HUES48 (cell line): ENCODE measurements around the gene SLIT2.
A peak's percentile ranks its signal among the peaks of the same experiment; 100 is the strongest.

ENCODE experiments used
- H3K27ac ChIP-seq: one replicate; pipeline ENCODE4 v1.7.0; 2013; ENCODE audit warnings: low read depth, low read length, inconsistent platforms
- H3K27me3 ChIP-seq: 2 replicates; pipeline ENCODE4 v1.6.1; 2013; ENCODE audit warnings: mild to moderate bottlenecking, low read length; ENCODE audit not compliant: control insufficient read depth, insufficient read depth
- H3K36me3 ChIP-seq: 2 replicates; pipeline ENCODE4 v1.6.1; 2013; ENCODE audit warnings: low read length; ENCODE audit not compliant: control insufficient read depth, insufficient read depth
- H3K4me1 ChIP-seq: 2 replicates; pipeline ENCODE4 v1.6.1; 2013; ENCODE audit warnings: mild to moderate bottlenecking, low read length; ENCODE audit not compliant: control insufficient read depth, insufficient read depth
- H3K4me3 ChIP-seq: 2 replicates; pipeline ENCODE4 v1.5.1; 2013; ENCODE audit warnings: mild to moderate bottlenecking, low read depth, low read length
- H3K9ac ChIP-seq: 2 replicates; pipeline ENCODE4 v1.6.1; 2013; ENCODE audit warnings: mild to moderate bottlenecking, low read depth, low read length, moderate library complexity
- H3K9me3 ChIP-seq: 2 replicates; pipeline ENCODE4 v1.6.1; 2013; ENCODE audit warnings: low read length; ENCODE audit not compliant: control insufficient read depth, insufficient read depth

SLIT2 gene

DNA sequence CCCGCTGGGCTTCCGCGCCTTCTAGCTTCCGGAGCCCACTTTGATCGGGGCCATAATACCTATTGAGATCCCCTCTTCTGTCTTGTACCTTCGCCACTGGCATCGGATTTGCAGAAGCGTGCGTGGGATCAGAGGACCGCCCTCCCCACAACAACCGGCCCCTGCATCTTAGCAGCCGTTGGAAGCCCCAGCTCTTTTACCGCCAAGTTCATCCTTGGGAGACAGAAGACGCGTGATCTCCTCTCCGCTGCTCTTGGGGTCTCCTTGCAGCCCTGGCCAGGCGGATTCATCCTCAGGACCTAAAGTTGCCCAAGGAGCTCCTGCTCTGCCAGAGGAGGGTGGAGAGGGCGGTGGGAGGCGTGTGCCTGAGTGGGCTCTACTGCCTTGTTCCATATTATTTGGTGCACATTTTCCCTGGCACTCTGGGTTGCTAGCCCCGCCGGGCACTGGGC lies 1.6 kb downstream of the SLIT2 start:
- Histone ChIP-seq H3K27ac (no peak overlapping the region), H3K27me3 (peaks cover 80% of the 10 kb centered on the region), H3K4me3 (peak overlapping the region; percentile 85), H3K9ac (no peak overlapping the region), H3K36me3 (no peaks in the 10 kb centered on the region), H3K9me3 (no peaks in the 10 kb centered on the region), H3K4me1 (peaks cover 45% of the 10 kb centered on the region)

- Histone ChIP-seq H3K4me3 (peak overlapping the region; percentile 85), H3K27me3 (peaks cover 80% of the 10 kb centered on the region), H3K9me3 (no peaks in the 10 kb centered on the region), H3K27ac (no peak overlapping the region), H3K36me3 (no peaks in the 10 kb centered on the region), H3K4me1 (peaks cover 45% of the 10 kb centered on the region), H3K9ac (no peak overlapping the region)
These were observed 2.2 kb downstream of the SLIT2 start for GRCh38 chr4:20253735-20254409.

DNA sequence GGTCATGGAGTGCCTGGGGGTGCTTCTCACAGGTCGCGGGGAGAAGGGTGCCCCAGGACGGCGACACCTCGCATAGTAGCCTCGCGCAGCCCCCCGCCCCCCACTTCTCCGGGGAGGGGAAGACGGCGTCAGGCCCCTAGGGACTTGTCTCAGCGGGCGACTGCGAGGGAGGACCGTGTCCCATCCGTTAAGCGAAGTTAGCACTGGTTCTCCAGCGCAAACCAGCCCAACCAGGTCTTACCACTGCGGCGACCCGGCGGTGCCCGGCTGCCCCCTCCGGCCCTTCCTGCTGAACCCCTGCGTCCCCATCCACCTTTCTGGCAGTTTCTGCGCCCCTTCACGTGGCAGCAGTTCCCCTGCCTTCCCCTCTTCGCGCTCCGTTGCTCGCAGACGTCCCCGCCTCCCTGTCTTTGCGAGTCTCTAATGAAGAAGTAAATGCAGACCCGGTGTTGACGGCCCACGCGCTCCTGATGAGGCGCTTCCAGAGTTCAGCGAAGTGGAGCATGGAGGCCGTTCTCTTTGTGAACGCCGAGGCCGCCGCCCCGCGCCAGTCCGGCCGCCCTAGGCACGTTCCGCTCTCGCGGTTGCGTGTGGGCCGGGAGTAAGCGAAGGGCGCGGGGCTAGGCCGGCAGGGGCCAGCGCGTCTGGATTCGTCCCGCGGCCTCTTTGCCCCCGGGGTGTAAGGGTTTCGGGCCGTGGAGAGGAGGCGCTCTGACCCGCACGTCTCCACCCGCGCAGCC lies 3.0 kb downstream of the SLIT2 start:
- H3K4me1 ChIP-seq = peaks cover 45% of the 10 kb centered on the region
- peak overlapping the region; percentile 85 for H3K4me3 ChIP-seq
- no peaks in the 10 kb centered on the region for H3K36me3 ChIP-seq
- no peak overlapping the region for H3K27ac ChIP-seq
- H3K27me3 ChIP-seq = peaks cover 80% of the 10 kb centered on the region
- H3K9me3 ChIP-seq = no peaks in the 10 kb centered on the region
- H3K9ac ChIP-seq = no peak overlapping the region

GRCh38 chr4:20255251-20255586 lies 3.5 kb downstream of the SLIT2 start:
- no peaks in the 10 kb centered on the region for H3K36me3 ChIP-seq
- H3K27me3 ChIP-seq = peaks cover 75% of the 10 kb centered on the region
- peaks cover 45% of the 10 kb centered on the region for H3K4me1 ChIP-seq
- no peak overlapping the region for H3K27ac ChIP-seq
- H3K9ac ChIP-seq = no peak overlapping the region
- peak overlapping the region; percentile 85 for H3K4me3 ChIP-seq
- no peaks in the 10 kb centered on the region for H3K9me3 ChIP-seq

- Histone ChIP-seq H3K27me3 (peaks cover 69% of the 10 kb centered on the region), H3K4me3 (no peak overlapping the region; the same call in 1 of the 2 replicates), H3K9me3 (no peaks in the 10 kb centered on the region), H3K4me1 (peaks cover 43% of the 10 kb centered on the region), H3K36me3 (no peaks in the 10 kb centered on the region), H3K27ac (no peak overlapping the region), H3K9ac (no peak overlapping the region)
These were observed 4.1 kb downstream of the SLIT2 start for GRCh38 chr4:20255823-20256222.

DNA sequence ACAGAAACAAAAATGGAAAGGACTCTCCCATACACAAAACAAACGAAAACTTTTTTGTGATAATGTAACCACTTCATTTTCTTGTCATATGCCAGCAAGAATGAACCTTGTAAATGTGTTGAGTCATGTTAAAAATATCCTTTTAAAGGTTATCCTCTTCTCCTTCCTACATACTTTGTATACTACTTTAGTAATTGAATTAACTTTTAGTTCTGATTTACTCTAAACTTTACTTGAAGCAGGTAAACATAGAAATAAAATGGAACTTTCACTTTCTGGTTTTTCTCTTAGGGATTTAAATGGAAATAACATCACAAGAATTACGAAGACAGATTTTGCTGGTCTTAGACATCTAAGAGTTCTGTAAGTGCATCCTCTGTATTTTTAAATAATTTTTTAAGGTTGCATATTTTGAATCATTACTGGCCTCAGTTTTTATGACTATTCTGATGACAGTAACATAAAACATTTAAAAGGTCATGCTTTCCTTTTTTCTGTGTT lies 4.7 kb downstream of the SLIT2 start:
- H3K27ac ChIP-seq = no peak overlapping the region
- H3K36me3 ChIP-seq = no peaks in the 10 kb centered on the region
- no peak overlapping the region for H3K4me3 ChIP-seq
- peaks cover 63% of the 10 kb centered on the region for H3K27me3 ChIP-seq
- H3K9me3 ChIP-seq = no peaks in the 10 kb centered on the region
- peaks cover 39% of the 10 kb centered on the region for H3K4me1 ChIP-seq
- H3K9ac ChIP-seq = no peak overlapping the region

GRCh38 chr4:20259707-20260106 lies 8.0 kb downstream of the SLIT2 start:
- no peaks in the 10 kb centered on the region for H3K36me3 ChIP-seq
- H3K4me1 ChIP-seq = peaks cover 29% of the 10 kb centered on the region
- H3K9me3 ChIP-seq = no peaks in the 10 kb centered on the region
- H3K27me3 ChIP-seq = peaks cover 34% of the 10 kb centered on the region
- H3K4me3 ChIP-seq = no peak overlapping the region
- H3K27ac ChIP-seq = no peak overlapping the region
- no peak overlapping the region for H3K9ac ChIP-seq

- no peak overlapping the region for H3K9ac ChIP-seq
- peaks cover 23% of the 10 kb centered on the region for H3K27me3 ChIP-seq
- peaks cover 24% of the 10 kb centered on the region for H3K4me1 ChIP-seq
- H3K4me3 ChIP-seq = no peak overlapping the region
- no peaks in the 10 kb centered on the region for H3K36me3 ChIP-seq
- H3K27ac ChIP-seq = no peak overlapping the region
- no peaks in the 10 kb centered on the region for H3K9me3 ChIP-seq
These were observed 9.1 kb downstream of the SLIT2 start for GRCh38 chr4:20260821-20261220.

DNA sequence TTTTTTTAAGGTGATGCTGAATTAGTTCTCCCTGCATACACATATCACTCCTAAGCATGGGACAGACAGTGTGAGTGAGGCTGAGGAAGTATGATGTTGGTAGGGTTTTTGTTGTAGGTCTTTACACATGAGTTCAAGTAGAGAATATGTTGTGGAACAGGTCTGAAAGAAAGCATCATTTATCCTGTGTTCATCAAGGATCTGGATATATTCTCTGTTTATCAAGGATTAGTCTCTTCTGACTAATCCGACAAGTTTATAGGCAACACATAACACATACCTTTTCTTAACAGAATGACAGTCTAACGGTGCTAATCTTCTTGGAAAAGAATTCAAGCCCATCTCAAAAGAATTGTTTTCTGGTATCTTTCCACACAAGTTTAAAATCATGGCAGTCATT lies 10.5 kb downstream of the SLIT2 start:
- H3K4me1 ChIP-seq = peaks cover 15% of the 10 kb centered on the region
- H3K27ac ChIP-seq = no peak overlapping the region
- H3K36me3 ChIP-seq = no peaks in the 10 kb centered on the region
- H3K9ac ChIP-seq = no peak overlapping the region
- H3K9me3 ChIP-seq = no peaks in the 10 kb centered on the region
- peaks cover 9% of the 10 kb centered on the region for H3K27me3 ChIP-seq
- H3K4me3 ChIP-seq = no peak overlapping the region

- Histone ChIP-seq H3K9me3 (no peaks in the 10 kb centered on the region), H3K27me3 (no peaks in the 10 kb centered on the region), H3K27ac (no peak overlapping the region), H3K4me3 (no peak overlapping the region), H3K4me1 (peaks cover 10% of the 10 kb centered on the region), H3K36me3 (no peaks in the 10 kb centered on the region), H3K9ac (no peak overlapping the region)
These were observed 13.0 kb downstream of the SLIT2 start for GRCh38 chr4:20264688-20265087.

- no peak overlapping the region for H3K4me3 ChIP-seq
- no peak overlapping the region for H3K27ac ChIP-seq
- no peaks in the 10 kb centered on the region for H3K9me3 ChIP-seq
- no peak overlapping the region for H3K9ac ChIP-seq
- H3K4me1 ChIP-seq = peaks cover 10% of the 10 kb centered on the region
- no peaks in the 10 kb centered on the region for H3K27me3 ChIP-seq
- no peaks in the 10 kb centered on the region for H3K36me3 ChIP-seq
These were observed 14.0 kb downstream of the SLIT2 start for GRCh38 chr4:20265726-20266125.
